GM10248 (cell line): ENCODE results near the gene SNAPIN.
"Not testable (repeated sequence)": the region's sequence is repeated elsewhere in the genome, so short reads cannot be mapped to it uniquely, and the experiment has no call there.

Experiments used
- CTCF ChIA-PET: fragments of 300-600 bp; sonication (Branson Sonifier 250); formaldehyde crosslinking; extraction: SDS; loops from one replicate; lab custom pipeline; 2021; ENCODE audit warnings: antibody characterized with exemption; lab: Yijun Ruan, JAX
- POLR2A ChIA-PET: fragments of 350-650 bp; sonication (Branson Sonifier 250); formaldehyde crosslinking; extraction: SDS; loops from one replicate; lab custom pipeline; 2020; ENCODE audit warnings: antibody characterized with exemption; lab: Yijun Ruan, JAX
- DNase-seq: peaks from one replicate; pipeline ENCODE4 v3.0.0; 2012; ENCODE audit errors: extremely low spot score
- CTCF ChIP-seq: IDR thresholded peaks from 2 replicates; pipeline ENCODE4 v1.5.1; 2012; ENCODE audit warnings: mild to moderate bottlenecking, low read depth; ENCODE audit errors: extremely low read depth, missing control alignments, control extremely low read depth

SNAPIN gene

DNA sequence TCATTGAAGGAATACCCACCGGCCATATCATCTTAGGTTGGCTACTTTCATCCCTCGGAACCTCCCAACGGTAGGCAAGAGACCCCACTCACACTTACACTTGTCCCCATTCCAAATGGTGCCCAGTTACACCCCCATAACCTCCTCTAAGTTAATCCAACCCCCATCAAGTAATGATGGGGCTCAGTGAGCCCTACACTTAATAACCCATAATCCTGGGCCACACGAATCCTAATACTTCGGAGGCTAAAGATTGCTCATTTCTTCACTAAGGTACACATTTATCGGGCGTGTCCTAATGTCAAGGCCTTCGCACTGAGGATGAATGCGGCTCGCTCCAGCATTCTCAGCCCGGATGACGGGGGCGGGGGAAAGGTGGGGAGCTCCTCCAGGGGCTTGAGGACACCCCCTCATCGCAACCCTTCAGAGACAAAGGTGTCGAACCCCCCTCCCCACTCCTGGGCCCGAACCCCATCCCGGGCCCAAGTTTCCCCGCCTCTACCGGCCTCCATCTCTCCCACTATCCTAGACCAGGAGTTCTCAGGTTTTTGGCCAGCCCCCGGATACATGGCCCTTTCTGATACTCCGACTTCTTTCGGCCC, 11.9 kb downstream of the SNAPIN start:
- TF ChIP-seq CTCF, result no peak
- POLR2A ChIA-PET, result interaction anchor here (0.6 to 1.4 kb wide), 3 partner anchors 11 to 47 kb away, joined by 3 to 7 read pairs (median 7); partner anchors contain the start of gene CHTOP
- CTCF ChIA-PET, result interaction anchor here (1.9 kb wide), 1 partner anchor 10 kb away, joined by 8 read pairs; no protein-coding TSS in a partner anchor
- DNase-seq, result no peak

GRCh38 chr1:153670859-153671627, 12.5 kb downstream of the SNAPIN start, which contains the start of gene ILF2:
Gene ILF2, minus strand, starts transcription at chr1:153670993. Its CDS starts 71 bp downstream, at chr1:153670922.
- ChIA-PET POLR2A (interaction anchor here (0.6 to 1.4 kb wide), 3 partner anchors 11 to 48 kb away, joined by 3 to 7 read pairs (median 7); partner anchors contain the start of gene CHTOP), CTCF (interaction anchor here (0.8 to 1.9 kb wide), 7 partner anchors 9 to 316 kb away, joined by 3 to 9 read pairs (median 3); partner anchors contain the start of gene CHTOP)
- peak; percentile 97 for DNase-seq
- TF ChIP-seq CTCF, result peak; percentile 30

DNA sequence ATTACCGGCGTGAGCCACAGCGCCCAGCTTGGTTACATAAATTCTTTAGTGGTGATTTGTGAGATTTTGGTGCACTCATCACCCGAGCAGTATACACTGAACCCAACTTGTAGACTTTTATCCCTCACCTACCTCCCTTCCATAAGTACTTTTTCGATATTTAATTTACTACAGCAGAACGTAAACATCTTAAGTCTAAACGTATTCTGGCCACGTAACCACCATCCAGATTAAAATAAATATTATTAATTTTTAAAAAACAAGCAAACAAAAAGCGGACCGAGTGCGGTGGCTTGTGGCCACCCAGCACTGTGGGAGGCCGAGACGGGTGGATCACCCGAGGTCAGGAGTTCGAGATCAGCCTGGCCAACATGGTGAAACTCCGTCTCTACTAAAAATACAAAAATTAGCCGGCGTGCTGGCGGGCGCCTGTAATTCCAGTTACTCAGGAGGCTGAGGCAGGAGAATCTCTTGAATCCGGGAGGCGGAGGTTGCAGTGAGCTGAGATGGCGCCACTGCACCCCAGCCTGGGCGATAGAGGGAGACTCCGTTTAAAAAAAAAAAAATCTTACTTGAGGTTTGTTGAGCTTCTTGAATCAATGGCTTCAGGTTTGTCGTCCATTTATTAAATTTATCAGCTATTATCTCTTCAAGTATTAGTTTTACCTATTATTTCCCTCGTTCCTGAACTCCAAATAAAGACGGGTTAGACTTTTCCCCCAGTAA, 13.3 kb downstream of the SNAPIN start:
- CTCF ChIA-PET, result interaction anchor here (0.8 to 2.0 kb wide), 11 partner anchors 9 to 315 kb away, joined by 3 to 9 read pairs (median 3); partner anchors contain the start of gene CHTOP
- POLR2A ChIA-PET, result interaction anchor here (0.6 to 1.3 kb wide), 3 partner anchors 38 to 319 kb away, joined by 3 to 4 read pairs (median 4); partner anchors contain the start of genes CHTOP and RPS27
- not testable (repeated sequence) for DNase-seq

- ChIA-PET CTCF (interaction anchor here (1.3 to 2.0 kb wide), 3 partner anchors 19 to 75 kb away, joined by 3 to 6 read pairs (median 5); no protein-coding TSS in a partner anchor), POLR2A (no interaction called here)
- no peak for DNase-seq
- TF ChIP-seq CTCF, result no peak
Observed at GRCh38 chr1:153673511-153673910, 15.0 kb downstream of the SNAPIN start.

DNA sequence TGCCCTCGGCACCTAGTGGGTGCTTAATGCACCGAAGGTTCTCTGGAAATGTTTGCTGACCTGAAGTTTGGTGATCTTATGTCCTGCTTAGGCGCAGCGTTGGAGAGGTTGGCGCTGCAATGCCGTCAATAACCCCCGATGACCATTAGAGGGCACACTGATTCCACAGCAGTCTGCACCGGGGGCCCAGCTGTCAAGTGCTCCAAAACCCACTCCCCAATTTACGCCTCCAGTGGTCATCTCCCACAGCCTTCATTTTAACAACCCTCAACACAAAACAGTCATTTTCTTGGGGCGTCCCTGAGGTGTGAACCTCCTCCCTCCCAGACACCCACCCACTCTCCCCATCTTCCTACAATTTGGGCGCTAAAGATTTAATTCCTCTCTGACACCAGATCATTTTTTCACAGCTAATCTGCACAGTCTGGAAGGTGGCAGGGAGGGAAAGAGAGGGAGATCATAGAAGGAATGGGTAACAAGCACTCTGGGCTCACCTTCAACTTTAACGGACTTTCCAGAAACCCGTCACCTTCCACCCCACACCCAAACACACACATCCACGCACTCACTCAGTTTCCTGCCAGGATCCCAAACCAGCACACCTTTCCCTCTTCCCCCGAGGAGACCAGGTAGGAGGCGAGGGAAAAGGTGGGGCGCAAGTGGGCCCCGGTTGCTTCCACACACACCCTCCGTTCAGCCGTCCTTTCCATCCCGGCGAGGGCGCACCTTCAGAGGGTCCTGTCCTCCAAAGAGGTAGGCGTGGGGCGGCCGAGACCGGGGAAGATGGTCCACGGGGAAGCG, 19.4 kb downstream of the SNAPIN start:
- TF ChIP-seq CTCF, result peak; percentile 89
- CTCF ChIA-PET, result interaction anchor here (0.7 to 2.9 kb wide), 27 partner anchors 12 to 317 kb away, joined by 3 to 18 read pairs (median 4); partner anchors contain the start of genes CREB3L4 and SNAPIN
- POLR2A ChIA-PET, result no interaction called here
- peak; percentile 77 for DNase-seq
